Raji (cell line): ENCODE measurements around the gene ATG9B.

Experiments
- POLR2A ChIP-seq: IDR thresholded peaks from 2 replicates; pipeline ENCODE4 v1.6.1; 2011; ENCODE audit warnings: low read depth, low read length, control low read depth; ENCODE audit not compliant: insufficient read depth

ATG9B gene

GRCh38 chr7:151062111-151062398 is 37.8 kb upstream of the ATG9B start:
- TF ChIP-seq POLR2A, result no peak

- no peak for TF ChIP-seq POLR2A
Observed at GRCh38 chr7:151061213-151062110, 37.2 kb upstream of the ATG9B start.

GRCh38 chr7:151060416-151061212 is 36.3 kb upstream of the ATG9B start:
- TF ChIP-seq POLR2A, result no peak

- TF ChIP-seq POLR2A, result no peak
Observed at GRCh38 chr7:151060113-151060415, 35.8 kb upstream of the ATG9B start.

- TF ChIP-seq POLR2A, result peak; percentile 54
Observed at GRCh38 chr7:151059367-151060112, 35.2 kb upstream of the ATG9B start, which contains the start of gene SLC4A2. Gene SLC4A2, plus strand, starts transcription at chr7:151059589. Its CDS starts 2,399 bp downstream, at chr7:151061988.

- TF ChIP-seq POLR2A, result no peak
Observed at GRCh38 chr7:151058781-151059366, 34.6 kb upstream of the ATG9B start.

- peak; percentile 82 for TF ChIP-seq POLR2A
Observed at GRCh38 chr7:151057989-151058780, 33.9 kb upstream of the ATG9B start.

- no peak for TF ChIP-seq POLR2A
Observed at GRCh38 chr7:151057506-151057988, 33.3 kb upstream of the ATG9B start, which contains the start of gene CDK5. Gene CDK5, minus strand, starts transcription at chr7:151057897. Its CDS starts 49 bp downstream, at chr7:151057848.

- no peak for TF ChIP-seq POLR2A
Observed at GRCh38 chr7:151056666-151057505, 32.6 kb upstream of the ATG9B start.

GRCh38 chr7:151056283-151056665 is 32.0 kb upstream of the ATG9B start:
- TF ChIP-seq POLR2A, result no peak

GRCh38 chr7:151053751-151054150 is 29.5 kb upstream of the ATG9B start:
- TF ChIP-seq POLR2A, result no peak

GRCh38 chr7:151053096-151053495 is 28.8 kb upstream of the ATG9B start:
- TF ChIP-seq POLR2A, result no peak

- TF ChIP-seq POLR2A, result no peak
Observed at GRCh38 chr7:151051108-151051507, 26.8 kb upstream of the ATG9B start.
